Measurements from ENCODE around the gene CAPNS1.
"Not testable (repeated sequence)": the region's sequence is repeated elsewhere in the genome, so short reads cannot be mapped to it uniquely, and the experiment has no call there.

DNA sequence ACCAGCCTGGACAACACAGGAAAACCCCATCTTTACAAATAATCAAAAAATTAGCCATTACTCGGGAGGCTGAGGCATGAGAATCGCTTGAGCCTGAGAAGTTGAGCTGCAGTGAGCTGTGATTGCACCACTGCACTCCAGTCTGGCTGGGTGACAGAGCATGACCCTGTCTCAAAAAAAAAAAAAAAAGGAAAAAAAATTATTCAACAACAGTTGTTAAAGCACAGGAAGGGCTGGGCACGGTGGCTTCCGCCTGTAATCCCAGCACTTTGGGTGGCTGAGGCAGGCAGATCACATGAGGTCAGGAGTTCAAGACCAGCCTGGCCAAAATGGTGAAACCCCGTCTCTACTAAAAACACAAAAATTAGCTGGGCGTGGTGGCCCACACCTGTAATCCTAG lies 8.6 kb upstream of the CAPNS1 start:
- TF ChIP-seq, protein P1, sequence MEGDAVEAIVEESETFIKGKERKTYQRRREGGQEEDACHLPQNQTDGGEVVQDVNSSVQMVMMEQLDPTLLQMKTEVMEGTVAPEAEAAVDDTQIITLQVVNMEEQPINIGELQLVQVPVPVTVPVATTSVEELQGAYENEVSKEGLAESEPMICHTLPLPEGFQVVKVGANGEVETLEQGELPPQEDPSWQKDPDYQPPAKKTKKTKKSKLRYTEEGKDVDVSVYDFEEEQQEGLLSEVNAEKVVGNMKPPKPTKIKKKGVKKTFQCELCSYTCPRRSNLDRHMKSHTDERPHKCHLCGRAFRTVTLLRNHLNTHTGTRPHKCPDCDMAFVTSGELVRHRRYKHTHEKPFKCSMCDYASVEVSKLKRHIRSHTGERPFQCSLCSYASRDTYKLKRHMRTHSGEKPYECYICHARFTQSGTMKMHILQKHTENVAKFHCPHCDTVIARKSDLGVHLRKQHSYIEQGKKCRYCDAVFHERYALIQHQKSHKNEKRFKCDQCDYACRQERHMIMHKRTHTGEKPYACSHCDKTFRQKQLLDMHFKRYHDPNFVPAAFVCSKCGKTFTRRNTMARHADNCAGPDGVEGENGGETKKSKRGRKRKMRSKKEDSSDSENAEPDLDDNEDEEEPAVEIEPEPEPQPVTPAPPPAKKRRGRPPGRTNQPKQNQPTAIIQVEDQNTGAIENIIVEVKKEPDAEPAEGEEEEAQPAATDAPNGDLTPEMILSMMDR (conservative IDR thresholded peaks at IDR 0.05; ENCODE audit: low read depth, low read length), result not testable (repeated sequence)
- not testable (repeated sequence) for TF ChIP-seq CEBPB (IDR thresholded peaks at IDR 0.05; ENCODE audit: low read depth, low read length); RAD21 (IDR thresholded peaks at IDR 0.05; ENCODE audit: low read length); BHLHE40 (IDR thresholded peaks at IDR 0.05; ENCODE audit: low read depth, low read length); NFE2L2 (IDR thresholded peaks at IDR 0.05; ENCODE audit: low read depth, low read length)
